Skeletal muscle satellite cell (primary cell): ENCODE results near the gene SYCN.

ENCODE experiments used
- H3K27me3 ChIP-seq: 2 replicates; pipeline ENCODE4 v1.7.0; 2013; ENCODE audit warnings: low read length; ENCODE audit not compliant: control insufficient read depth, insufficient read depth
- H3K36me3 ChIP-seq: 2 replicates; pipeline ENCODE4 v1.7.0; 2013; ENCODE audit warnings: mild to moderate bottlenecking, control low read depth, low read length; ENCODE audit not compliant: insufficient read depth
- H3K4me1 ChIP-seq: 2 replicates; pipeline ENCODE4 v1.7.0; 2013; ENCODE audit warnings: low read length; ENCODE audit not compliant: control insufficient read depth, insufficient read depth
- H3K4me2 ChIP-seq: 2 replicates; pipeline ENCODE4 v1.7.0; 2013; ENCODE audit warnings: mild to moderate bottlenecking, low read length
- H3K4me3 ChIP-seq: 2 replicates; pipeline ENCODE4 v1.7.0; 2013; ENCODE audit warnings: low read length
- H3K9ac ChIP-seq: 2 replicates; pipeline ENCODE4 v1.7.0; 2013; ENCODE audit warnings: mild to moderate bottlenecking, low read depth, low read length, moderate library complexity
- H3K9me3 ChIP-seq: replicated peaks from 2 replicates; pipeline ENCODE4 v1.7.0; 2013; ENCODE audit warnings: mild to moderate bottlenecking, control low read depth, low read length

SYCN gene

DNA sequence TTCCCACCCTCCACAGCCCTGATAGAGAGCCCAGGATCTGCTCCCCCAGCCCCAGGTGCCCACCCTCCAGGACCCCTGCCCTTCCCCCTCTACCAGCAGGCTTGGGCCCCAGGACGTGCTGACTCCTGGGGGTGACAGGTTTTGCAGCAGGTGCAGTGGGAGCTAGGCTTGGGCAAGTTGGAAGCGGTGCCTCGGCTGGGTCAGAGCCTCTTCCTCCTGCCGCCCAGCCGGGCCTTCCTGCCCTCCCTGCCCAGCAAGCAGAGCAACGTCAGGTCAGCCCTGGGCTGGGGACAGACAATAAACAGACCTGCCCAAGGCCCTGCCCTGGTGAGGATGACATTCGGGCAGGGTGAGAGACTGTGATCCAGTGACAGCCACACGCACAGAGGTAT lies 16.5 kb downstream of the SYCN start:
- H3K9me3 ChIP-seq: no peaks in the 10 kb centered on the region
- peaks cover 19% of the 10 kb centered on the region for H3K27me3 ChIP-seq
- no peak overlapping the region for H3K4me3 ChIP-seq
- H3K4me1 ChIP-seq: no peaks in the 10 kb centered on the region
- H3K9ac ChIP-seq: no peak overlapping the region
- H3K4me2 ChIP-seq: no peak overlapping the region
- H3K36me3 ChIP-seq: no peaks in the 10 kb centered on the region

DNA sequence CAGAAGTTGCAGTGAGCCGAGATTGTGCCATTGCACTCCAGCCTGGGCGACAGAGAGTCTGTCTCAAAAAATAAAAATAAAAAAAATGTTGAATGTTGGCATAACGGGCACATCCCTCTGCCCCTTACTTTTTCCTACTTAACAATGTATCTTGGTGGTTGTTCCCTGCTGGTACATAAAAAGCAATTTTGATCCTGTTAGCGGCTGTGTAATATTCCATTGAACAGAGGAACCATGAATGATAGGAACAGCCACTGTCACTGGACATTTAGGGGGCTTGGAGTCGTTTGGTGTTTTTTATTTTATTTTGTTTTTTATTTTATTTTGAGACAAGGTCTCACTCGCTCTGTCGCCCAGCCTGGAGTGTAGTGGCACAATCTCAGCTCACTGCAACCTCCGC lies 17.7 kb downstream of the SYCN start:
- no peaks in the 10 kb centered on the region for H3K4me1 ChIP-seq
- H3K9me3 ChIP-seq: no peaks in the 10 kb centered on the region
- no peak overlapping the region for H3K4me2 ChIP-seq
- H3K27me3 ChIP-seq: peaks cover 15% of the 10 kb centered on the region
- H3K4me3 ChIP-seq: no peak overlapping the region
- no peak overlapping the region for H3K9ac ChIP-seq
- H3K36me3 ChIP-seq: peaks cover under 1% of the 10 kb centered on the region

DNA sequence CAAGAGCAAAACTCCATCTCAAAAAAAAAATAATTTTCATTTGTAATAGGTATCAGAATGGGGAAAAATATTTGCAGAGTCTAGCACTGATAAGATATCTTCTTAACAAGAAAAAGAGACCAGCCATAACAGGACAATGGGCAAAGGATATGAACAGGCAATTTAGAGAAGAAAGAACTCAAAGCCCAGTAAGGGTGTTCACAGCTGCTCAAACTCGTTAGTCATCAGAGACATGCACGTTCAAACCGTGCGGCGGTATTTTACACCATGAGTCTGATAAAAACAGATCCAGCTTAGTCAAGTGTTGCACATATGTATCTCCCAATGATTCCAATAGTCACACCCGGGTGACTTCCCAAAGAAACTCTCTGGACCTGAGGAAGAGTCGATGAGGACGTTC lies 21.0 kb downstream of the SYCN start:
- peaks cover 18% of the 10 kb centered on the region for H3K36me3 ChIP-seq
- no peak overlapping the region for H3K9ac ChIP-seq

DNA sequence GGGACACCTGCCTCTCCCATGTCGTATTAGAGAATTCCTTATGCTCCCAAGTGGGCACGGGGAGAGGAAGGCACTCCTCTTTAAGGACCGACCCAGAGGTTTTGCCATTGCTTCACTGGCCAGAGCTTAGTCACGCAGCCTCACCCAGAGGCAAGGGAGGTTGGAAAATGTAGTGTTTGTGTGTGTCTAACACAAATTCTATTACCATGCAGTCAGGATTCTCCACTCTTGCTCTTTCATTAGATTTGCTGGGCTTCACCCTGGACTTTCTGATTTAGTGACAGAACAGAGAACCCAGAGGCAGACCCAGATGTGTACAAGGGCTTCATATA lies 21.9 kb downstream of the SYCN start:
- Histone ChIP-seq H3K9ac (no peak overlapping the region), H3K4me2 (no peak overlapping the region), H3K27me3 (no peaks in the 10 kb centered on the region), H3K4me3 (no peak overlapping the region), H3K36me3 (peaks cover 21% of the 10 kb centered on the region), H3K4me1 (no peaks in the 10 kb centered on the region), H3K9me3 (no peaks in the 10 kb centered on the region)

More for the DNA sequence above, 21.0 kb downstream of the SYCN start:
- no peaks in the 10 kb centered on the region for H3K4me1 ChIP-seq
- H3K9me3 ChIP-seq: no peaks in the 10 kb centered on the region
- no peak overlapping the region for H3K4me2 ChIP-seq
- no peaks in the 10 kb centered on the region for H3K27me3 ChIP-seq
- no peak overlapping the region for H3K4me3 ChIP-seq

DNA sequence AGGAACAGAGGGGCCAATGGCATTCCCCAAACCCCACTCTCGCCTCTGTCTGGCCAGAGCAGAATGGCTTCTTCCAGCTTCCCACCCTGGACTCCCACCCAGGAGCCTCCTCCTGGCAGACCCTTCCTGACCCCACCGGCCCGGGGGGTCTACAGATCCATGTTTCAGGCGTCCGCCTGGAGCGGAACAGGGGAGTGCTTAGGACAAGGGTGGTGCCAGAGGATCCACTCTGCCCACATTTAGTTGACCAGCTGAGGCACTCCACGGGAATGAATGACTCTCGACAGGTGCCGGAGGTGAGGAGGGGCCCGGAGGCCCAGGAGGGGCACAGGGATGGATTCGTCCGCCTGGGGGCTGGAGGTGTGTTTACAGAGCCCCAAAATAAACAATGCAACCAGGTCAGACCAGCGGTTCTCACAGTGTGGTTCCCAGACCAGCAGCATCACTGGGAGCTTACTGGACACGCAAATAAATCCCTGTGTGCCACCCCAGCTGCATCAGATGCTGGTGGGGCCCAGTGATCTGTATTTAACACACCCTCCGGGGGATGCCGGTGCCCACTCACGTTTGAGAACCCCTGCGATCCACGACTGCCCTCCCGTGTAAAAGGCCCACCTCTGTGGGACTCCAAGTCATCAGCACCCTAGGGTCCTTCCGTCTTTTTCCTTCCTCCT lies 22.4 kb downstream of the SYCN start:
- Histone ChIP-seq H3K4me3 (no peak overlapping the region), H3K4me1 (no peaks in the 10 kb centered on the region), H3K36me3 (peaks cover 21% of the 10 kb centered on the region), H3K4me2 (no peak overlapping the region), H3K9ac (no peak overlapping the region), H3K27me3 (no peaks in the 10 kb centered on the region), H3K9me3 (no peaks in the 10 kb centered on the region)

DNA sequence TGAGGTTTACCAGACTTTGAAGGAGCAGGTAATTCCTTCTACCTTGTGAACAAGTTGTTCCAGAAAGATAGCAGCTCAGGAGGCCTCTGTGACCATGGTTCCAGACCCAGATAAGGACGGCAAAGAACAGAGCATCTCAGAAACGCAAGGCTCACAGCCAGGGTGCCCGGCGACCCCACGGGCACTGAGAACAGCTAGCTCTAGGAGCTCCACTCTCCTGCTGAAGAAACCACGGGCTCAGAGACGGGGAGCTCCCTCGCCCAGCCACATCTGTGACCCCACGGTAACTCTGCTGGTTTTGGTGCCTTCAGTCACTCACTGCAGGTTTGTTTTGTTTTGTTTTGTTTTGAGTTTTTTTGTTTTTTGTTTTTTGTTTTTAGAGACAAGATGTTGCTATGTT lies 23.3 kb downstream of the SYCN start:
- H3K4me1 ChIP-seq: no peaks in the 10 kb centered on the region
- H3K4me3 ChIP-seq: no peak overlapping the region
- no peaks in the 10 kb centered on the region for H3K9me3 ChIP-seq
- no peak overlapping the region for H3K4me2 ChIP-seq
- H3K9ac ChIP-seq: no peak overlapping the region
- H3K36me3 ChIP-seq: peaks cover 27% of the 10 kb centered on the region
- no peaks in the 10 kb centered on the region for H3K27me3 ChIP-seq

DNA sequence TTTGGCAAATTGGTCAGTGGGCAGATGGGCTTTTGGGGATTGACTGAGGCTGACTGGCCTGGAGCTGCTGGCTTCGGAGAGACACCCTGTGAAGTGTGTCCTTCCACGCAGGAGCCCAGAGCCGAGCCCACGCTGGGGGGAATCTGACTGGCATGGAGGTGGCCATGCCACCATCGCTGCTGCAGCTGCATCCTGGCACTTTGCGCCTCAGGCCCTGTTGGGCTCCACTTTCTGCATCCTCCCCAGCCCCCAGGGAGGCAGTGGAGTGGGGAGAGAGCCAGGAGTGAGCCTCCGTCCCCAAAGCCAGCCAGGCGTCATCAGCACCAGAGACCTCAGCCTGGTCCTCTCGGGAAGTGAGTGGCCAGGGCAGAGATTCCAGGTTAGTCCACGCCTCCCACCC lies 24.3 kb downstream of the SYCN start:
- Histone ChIP-seq H3K9me3 (no peaks in the 10 kb centered on the region), H3K36me3 (peaks cover 31% of the 10 kb centered on the region), H3K27me3 (no peaks in the 10 kb centered on the region), H3K4me3 (no peak overlapping the region), H3K4me1 (no peaks in the 10 kb centered on the region), H3K4me2 (no peak overlapping the region), H3K9ac (no peak overlapping the region)

DNA sequence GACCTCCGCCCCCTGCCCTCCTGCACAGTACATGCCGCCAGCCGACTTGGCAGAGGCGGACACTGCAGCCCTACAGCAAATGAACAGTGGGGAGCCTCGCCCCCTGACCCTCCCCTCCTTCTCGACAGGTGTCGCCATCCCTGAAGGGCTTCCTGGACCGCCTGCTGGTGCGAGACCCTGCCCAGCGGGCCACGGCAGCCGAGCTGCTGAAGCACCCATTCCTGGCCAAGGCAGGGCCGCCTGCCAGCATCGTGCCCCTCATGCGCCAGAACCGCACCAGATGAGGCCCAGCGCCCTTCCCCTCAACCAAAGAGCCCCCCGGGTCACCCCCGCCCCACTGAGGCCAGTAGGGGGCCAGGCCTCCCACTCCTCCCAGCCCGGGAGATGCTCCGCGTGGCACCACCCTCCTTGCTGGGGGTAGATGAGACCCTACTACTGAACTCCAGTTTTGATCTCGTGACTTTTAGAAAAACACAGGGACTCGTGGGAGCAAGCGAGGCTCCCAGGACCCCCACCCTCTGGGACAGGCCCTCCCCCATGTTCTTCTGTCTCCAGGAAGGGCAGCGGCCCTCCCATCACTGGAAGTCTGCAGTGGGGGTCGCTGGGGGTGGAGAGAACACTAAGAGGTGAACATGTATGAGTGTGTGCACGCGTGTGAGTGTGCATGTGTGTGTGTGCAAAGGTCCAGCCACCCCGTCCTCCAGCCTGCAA lies 25.6 kb downstream of the SYCN start:
- H3K4me2 ChIP-seq: no peak overlapping the region
- no peak overlapping the region for H3K4me3 ChIP-seq
- no peak overlapping the region for H3K9ac ChIP-seq
- peaks cover 34% of the 10 kb centered on the region for H3K36me3 ChIP-seq
- no peaks in the 10 kb centered on the region for H3K9me3 ChIP-seq
- H3K4me1 ChIP-seq: no peaks in the 10 kb centered on the region
- no peaks in the 10 kb centered on the region for H3K27me3 ChIP-seq

DNA sequence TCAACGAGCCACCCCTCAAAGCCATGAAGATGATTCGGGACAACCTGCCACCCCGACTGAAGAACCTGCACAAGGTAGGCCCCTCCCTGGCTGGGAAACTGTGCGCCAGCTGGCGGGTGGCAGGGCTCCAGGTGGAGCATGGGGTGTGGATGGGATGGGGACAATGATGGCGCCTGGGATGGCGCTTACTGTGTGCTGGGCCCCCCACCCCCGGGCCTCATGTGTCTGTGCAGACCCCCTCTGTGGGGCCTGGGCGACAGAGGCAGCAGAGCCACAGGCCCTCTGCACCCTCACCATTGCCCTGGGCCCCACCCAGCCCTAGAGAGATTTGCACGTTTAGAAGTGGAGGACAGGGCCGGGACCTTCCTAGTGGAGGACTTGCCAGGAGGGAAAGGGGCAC lies 26.3 kb downstream of the SYCN start:
- Histone ChIP-seq H3K9ac (no peak overlapping the region), H3K36me3 (peaks cover 34% of the 10 kb centered on the region), H3K4me2 (no peak overlapping the region), H3K4me1 (no peaks in the 10 kb centered on the region), H3K27me3 (no peaks in the 10 kb centered on the region), H3K4me3 (no peak overlapping the region), H3K9me3 (no peaks in the 10 kb centered on the region)

DNA sequence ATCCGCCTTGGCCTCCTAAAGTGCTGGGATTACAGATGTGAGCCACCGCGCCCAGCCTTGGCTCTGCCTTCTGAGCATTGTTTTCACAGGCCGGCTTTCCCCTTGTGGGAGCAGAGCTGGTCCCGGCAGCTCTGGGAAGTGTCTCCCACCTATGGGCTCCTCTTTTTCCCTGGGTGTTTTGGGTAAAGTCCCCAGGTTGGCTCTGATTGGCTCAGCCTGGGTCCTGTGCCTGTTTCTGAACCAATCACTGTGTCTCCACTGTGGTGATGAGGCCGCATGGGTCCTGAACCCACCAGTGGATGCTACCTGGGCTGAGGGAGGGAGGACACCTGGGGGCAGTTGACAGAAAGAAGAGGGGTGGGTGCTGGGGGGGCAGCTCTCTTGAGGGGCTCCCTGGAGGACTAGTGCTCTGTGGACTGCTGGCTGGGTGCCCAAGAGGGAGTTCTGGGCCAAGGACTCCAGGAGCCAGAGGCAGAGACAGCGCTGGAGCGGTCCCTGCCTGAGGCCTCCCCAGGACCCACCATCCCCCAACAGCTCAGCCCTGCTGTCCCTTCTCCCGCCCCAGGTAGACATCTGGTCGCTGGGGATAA lies 26.9 kb downstream of the SYCN start:
- H3K27me3 ChIP-seq: no peaks in the 10 kb centered on the region
- no peak overlapping the region for H3K9ac ChIP-seq
- H3K4me2 ChIP-seq: no peak overlapping the region
- no peaks in the 10 kb centered on the region for H3K4me1 ChIP-seq
- H3K4me3 ChIP-seq: no peak overlapping the region
- no peaks in the 10 kb centered on the region for H3K9me3 ChIP-seq
- peaks cover 34% of the 10 kb centered on the region for H3K36me3 ChIP-seq

DNA sequence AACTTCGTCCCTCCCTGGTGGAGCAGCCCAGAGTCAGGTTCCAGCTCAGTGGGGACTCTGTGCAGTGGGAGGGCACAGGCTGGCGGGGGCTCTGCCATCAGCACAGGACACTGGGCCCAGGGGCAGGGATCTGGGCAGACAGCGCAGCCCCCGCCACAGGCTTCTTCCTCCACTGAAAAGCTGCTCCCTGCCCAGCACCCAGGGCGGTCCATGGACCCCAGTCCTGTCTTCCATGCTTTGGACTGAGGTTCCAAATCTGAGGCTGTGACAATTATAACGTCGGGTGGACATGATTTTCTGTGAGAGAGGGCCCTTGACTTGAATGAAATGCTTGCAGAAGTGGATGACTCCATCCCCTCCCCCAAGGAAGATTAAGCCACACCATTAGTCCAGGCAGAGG lies 28.5 kb downstream of the SYCN start:
- Histone ChIP-seq H3K4me2 (no peak overlapping the region), H3K27me3 (no peaks in the 10 kb centered on the region), H3K4me3 (no peak overlapping the region), H3K36me3 (peaks cover 29% of the 10 kb centered on the region), H3K4me1 (no peaks in the 10 kb centered on the region), H3K9me3 (no peaks in the 10 kb centered on the region), H3K9ac (no peak overlapping the region)
